IPS-15b (cell line): ENCODE results near the gene LIX1L.
"Not testable (repeated sequence)": the region's sequence is repeated elsewhere in the genome, so short reads cannot be mapped to it uniquely, and the experiment has no call there.

Experiments used
- H3K27me3 ChIP-seq: one replicate; pipeline ENCODE4 v1.6.1; 2013; ENCODE audit warnings: low read length; ENCODE audit not compliant: control insufficient read depth, insufficient read depth
- H3K36me3 ChIP-seq: one replicate; pipeline ENCODE4 v1.6.1; 2013; ENCODE audit warnings: low read length; ENCODE audit not compliant: control insufficient read depth, insufficient read depth
- H3K4me1 ChIP-seq: one replicate; pipeline ENCODE4 v1.6.1; 2013; ENCODE audit warnings: mild to moderate bottlenecking, low read length; ENCODE audit not compliant: control insufficient read depth, insufficient read depth
- H3K4me3 ChIP-seq: one replicate; pipeline ENCODE4 v1.5.1; 2013; ENCODE audit warnings: low read depth, low read length
- H3K9ac ChIP-seq: one replicate; pipeline ENCODE4 v1.6.1; 2013; ENCODE audit warnings: low read depth, mild to moderate bottlenecking, low read length
- H3K9me3 ChIP-seq: one replicate; pipeline ENCODE4 v1.6.1; 2013; ENCODE audit warnings: mild to moderate bottlenecking, low read length; ENCODE audit not compliant: control insufficient read depth, insufficient read depth

Gene LIX1L

GRCh38 chr1:145942871-145943270, 14.9 kb downstream of the LIX1L start:
- H3K9ac ChIP-seq, result no peak overlapping the region
- H3K4me3 ChIP-seq, result no peak overlapping the region
- no peaks in the 10 kb centered on the region for H3K36me3 ChIP-seq
- no peaks in the 10 kb centered on the region for H3K27me3 ChIP-seq
- H3K4me1 ChIP-seq, result peaks cover 8% of the 10 kb centered on the region
- no peaks in the 10 kb centered on the region for H3K9me3 ChIP-seq

GRCh38 chr1:145942405-145942804, 15.4 kb downstream of the LIX1L start:
- H3K4me1 ChIP-seq, result peaks cover 4% of the 10 kb centered on the region
- no peak overlapping the region for H3K9ac ChIP-seq
- no peak overlapping the region for H3K4me3 ChIP-seq
- no peaks in the 10 kb centered on the region for H3K9me3 ChIP-seq
- no peaks in the 10 kb centered on the region for H3K36me3 ChIP-seq
- H3K27me3 ChIP-seq, result no peaks in the 10 kb centered on the region

- no peaks in the 10 kb centered on the region for H3K27me3 ChIP-seq
- peaks cover 7% of the 10 kb centered on the region for H3K4me1 ChIP-seq
- H3K9me3 ChIP-seq, result no peaks in the 10 kb centered on the region
- H3K36me3 ChIP-seq, result no peaks in the 10 kb centered on the region
- H3K4me3 ChIP-seq, result no peak overlapping the region
- H3K9ac ChIP-seq, result no peak overlapping the region
Measured at GRCh38 chr1:145937436-145937835, 20.4 kb downstream of the LIX1L start.

GRCh38 chr1:145936247-145936646, 21.6 kb downstream of the LIX1L start:
- no peaks in the 10 kb centered on the region for H3K27me3 ChIP-seq
- no peak overlapping the region for H3K4me3 ChIP-seq
- H3K4me1 ChIP-seq, result peaks cover 7% of the 10 kb centered on the region
- H3K9me3 ChIP-seq, result no peaks in the 10 kb centered on the region
- H3K9ac ChIP-seq, result no peak overlapping the region
- H3K36me3 ChIP-seq, result no peaks in the 10 kb centered on the region

- no peak overlapping the region for H3K9ac ChIP-seq
- no peak overlapping the region for H3K4me3 ChIP-seq
- no peaks in the 10 kb centered on the region for H3K27me3 ChIP-seq
- H3K9me3 ChIP-seq, result no peaks in the 10 kb centered on the region
- H3K4me1 ChIP-seq, result peaks cover 7% of the 10 kb centered on the region
- H3K36me3 ChIP-seq, result no peaks in the 10 kb centered on the region
Measured at GRCh38 chr1:145935708-145936107, 22.1 kb downstream of the LIX1L start.

GRCh38 chr1:145932522-145933009, 25.3 kb downstream of the LIX1L start:
- not testable (repeated sequence) for H3K4me1 ChIP-seq, H3K27me3 ChIP-seq, H3K9ac ChIP-seq, H3K36me3 ChIP-seq, H3K9me3 ChIP-seq
- H3K4me3 ChIP-seq, result peak overlapping the region; percentile 8

GRCh38 chr1:145927916-145928643, 29.7 kb downstream of the LIX1L start:
- H3K4me1 ChIP-seq, result no peaks in the 10 kb centered on the region
- H3K4me3 ChIP-seq, result peak overlapping the region; percentile 97
- H3K36me3 ChIP-seq, result peaks cover 2% of the 10 kb centered on the region
- H3K27me3 ChIP-seq, result no peaks in the 10 kb centered on the region
- no peaks in the 10 kb centered on the region for H3K9me3 ChIP-seq
- H3K9ac ChIP-seq, result peak overlapping the region; percentile 95

- peak within 1 kb of the TSS; percentile 95 for H3K9ac ChIP-seq
- peaks cover 2% of the 10 kb centered on the region for H3K36me3 ChIP-seq
- no peaks in the 10 kb centered on the region for H3K9me3 ChIP-seq
- H3K27me3 ChIP-seq, result no peaks in the 10 kb centered on the region
- peak within 1 kb of the TSS; percentile 97 for H3K4me3 ChIP-seq
- no peaks in the 10 kb centered on the region for H3K4me1 ChIP-seq
Measured at GRCh38 chr1:145927063-145927886, 30.5 kb downstream of the LIX1L start, which contains the start of gene RBM8A. TSS of gene RBM8A (minus strand) at chr1:145927484. CDS start at chr1:145927426, 58 bp downstream.

GRCh38 chr1:145926686-145927062, 31.1 kb downstream of the LIX1L start:
- peak overlapping the region; percentile 97 for H3K4me3 ChIP-seq
- H3K27me3 ChIP-seq, result no peaks in the 10 kb centered on the region
- peaks cover 2% of the 10 kb centered on the region for H3K36me3 ChIP-seq
- no peaks in the 10 kb centered on the region for H3K9me3 ChIP-seq
- H3K9ac ChIP-seq, result peak overlapping the region; percentile 88
- no peaks in the 10 kb centered on the region for H3K4me1 ChIP-seq

- Histone ChIP-seq H3K9ac (no peak overlapping the region), H3K9me3 (no peaks in the 10 kb centered on the region), H3K4me1 (no peaks in the 10 kb centered on the region), H3K4me3 (no peak overlapping the region), H3K36me3 (peaks cover 2% of the 10 kb centered on the region), H3K27me3 (peaks cover 4% of the 10 kb centered on the region)
Measured at GRCh38 chr1:145922266-145922665, 35.6 kb downstream of the LIX1L start.

GRCh38 chr1:145920297-145920696, 37.5 kb downstream of the LIX1L start:
- not testable (repeated sequence) for H3K36me3 ChIP-seq, H3K27me3 ChIP-seq, H3K9me3 ChIP-seq, H3K4me3 ChIP-seq, H3K9ac ChIP-seq, H3K4me1 ChIP-seq
